Stimulated activated naive CD8-positive, alpha-beta T cell treated with anti-CD3 and anti-CD28 coated beads, Interleukin-15, amount 100 ng/mL, for 72 hours (primary cell): ENCODE measurements around the gene ZACN.
"Not testable (repeated sequence)": the region's sequence is repeated elsewhere in the genome, so short reads cannot be mapped to it uniquely, and the experiment has no call there.

ENCODE experiments used
- ATAC-seq: fragments of 150-1000 bp; cut with Tn5 transposase; 2 replicates; pipeline ENCODE4 v1.10.0; 2021; ENCODE audit warnings: mild to moderate bottlenecking, moderate library complexity
- DNase-seq, 2 donors: peaks; one replicate each; pipeline ENCODE4 v3.0.0; 2021 to 2022
- H3K27ac Mint-ChIP-seq, 2 donors: one replicate each; pipeline ENCODE4 v1.8.0; 2022; ENCODE audit warnings: mild to moderate bottlenecking in 2 of 2, mixed read lengths in 2 of 2, moderate library complexity in 2 of 2
- H3K27me3 Mint-ChIP-seq: one replicate; pipeline ENCODE4 v1.8.0; 2022; ENCODE audit warnings: mixed read lengths
- H3K4me1 Mint-ChIP-seq: one replicate; pipeline ENCODE4 v1.8.0; 2022; ENCODE audit warnings: mild to moderate bottlenecking, mixed read lengths
- H3K4me3 Mint-ChIP-seq, 2 donors: one replicate each; pipeline ENCODE4 v1.8.0; 2022; ENCODE audit warnings: mild to moderate bottlenecking in 2 of 2, mixed read lengths in 2 of 2, moderate library complexity in 1 of 2
- H3K9me3 Mint-ChIP-seq, 2 donors: one replicate each; pipeline ENCODE4 v1.8.0; 2022; ENCODE audit warnings: mixed read lengths in 2 of 2

ZACN gene

GRCh38 chr17:76078860-76079534, at the start of gene ZACN:
ZACN (plus strand) TSS chr17:76079182; CDS start chr17:76079265, 83 bp downstream.
- Mint-ChIP-seq H3K9me3 (no peaks in the 10 kb centered on the region), H3K27me3 (peaks cover 57% of the 10 kb centered on the region), H3K27ac (peak within 1 kb of the TSS in 1 of 2 donors; percentile 74), H3K4me1 (peaks cover 65% of the 10 kb centered on the region), H3K4me3 (peak within 1 kb of the TSS in 1 of 2 donors; percentile 39)
- no peak for DNase-seq
- no peak for ATAC-seq

- ATAC-seq (no peak), DNase-seq (no peak)
- Mint-ChIP-seq H3K4me1 (peaks cover 35% of the 10 kb centered on the region), H3K4me3 (no peak overlapping the region), H3K9me3 (no peaks in the 10 kb centered on the region), H3K27me3 (no peaks in the 10 kb centered on the region), H3K27ac (no peak overlapping the region)
Measured at GRCh38 chr17:76032073-76032779, 46.8 kb upstream of the ZACN start.

GRCh38 chr17:76032780-76033108, 46.2 kb upstream of the ZACN start:
- Mint-ChIP-seq H3K4me3 (no peak overlapping the region), H3K9me3 (no peaks in the 10 kb centered on the region), H3K27ac (no peak overlapping the region), H3K4me1 (peaks cover 39% of the 10 kb centered on the region), H3K27me3 (no peaks in the 10 kb centered on the region)
- DNase-seq = no peak
- ATAC-seq = no peak

GRCh38 chr17:76033139-76033538, 45.8 kb upstream of the ZACN start:
- H3K27me3 Mint-ChIP-seq = no peaks in the 10 kb centered on the region
- ATAC-seq (no peak), DNase-seq (no peak)
- H3K4me3 Mint-ChIP-seq = no peak overlapping the region
- no peaks in the 10 kb centered on the region for H3K9me3 Mint-ChIP-seq
- no peak overlapping the region for H3K27ac Mint-ChIP-seq
- H3K4me1 Mint-ChIP-seq = peaks cover 39% of the 10 kb centered on the region

- H3K27me3 Mint-ChIP-seq = no peaks in the 10 kb centered on the region
- H3K4me1 Mint-ChIP-seq = peaks cover 28% of the 10 kb centered on the region
- H3K4me3 Mint-ChIP-seq = no peak overlapping the region
- DNase-seq = no peak
- no peak overlapping the region for H3K27ac Mint-ChIP-seq
- no peaks in the 10 kb centered on the region for H3K9me3 Mint-ChIP-seq
- ATAC-seq = no peak
Measured at GRCh38 chr17:76034428-76035350, 44.3 kb upstream of the ZACN start.

- DNase-seq = no peak
- no peak overlapping the region for H3K4me3 Mint-ChIP-seq
- peak overlapping the region in 1 of 2 donors; percentile 59 for H3K27ac Mint-ChIP-seq
- no peaks in the 10 kb centered on the region for H3K27me3 Mint-ChIP-seq
- peaks cover 24% of the 10 kb centered on the region for H3K4me1 Mint-ChIP-seq
- no peak for ATAC-seq
- H3K9me3 Mint-ChIP-seq = no peaks in the 10 kb centered on the region
Measured at GRCh38 chr17:76036497-76037261, 42.3 kb upstream of the ZACN start.

- Mint-ChIP-seq H3K9me3 (no peaks in the 10 kb centered on the region), H3K4me3 (no peak overlapping the region), H3K27ac (no peak overlapping the region), H3K4me1 (peaks cover 24% of the 10 kb centered on the region), H3K27me3 (no peaks in the 10 kb centered on the region)
- ATAC-seq = no peak
- DNase-seq = no peak
Measured at GRCh38 chr17:76038050-76038449, 40.9 kb upstream of the ZACN start.

- Mint-ChIP-seq H3K4me3 (no peak overlapping the region), H3K9me3 (no peaks in the 10 kb centered on the region), H3K27me3 (no peaks in the 10 kb centered on the region), H3K27ac (no peak overlapping the region), H3K4me1 (peaks cover 24% of the 10 kb centered on the region)
- DNase-seq (no peak), ATAC-seq (no peak)
Measured at GRCh38 chr17:76039121-76039520, 39.9 kb upstream of the ZACN start.

- no peak for DNase-seq
- H3K4me1 Mint-ChIP-seq = peaks cover 17% of the 10 kb centered on the region
- H3K27ac Mint-ChIP-seq = peak overlapping the region in 1 of 2 donors; percentile 11
- no peaks in the 10 kb centered on the region for H3K27me3 Mint-ChIP-seq
- no peaks in the 10 kb centered on the region for H3K9me3 Mint-ChIP-seq
- no peak for ATAC-seq
- no peak overlapping the region for H3K4me3 Mint-ChIP-seq
Measured at GRCh38 chr17:76040376-76040775, 38.6 kb upstream of the ZACN start.

- H3K9me3 Mint-ChIP-seq, H3K4me3 Mint-ChIP-seq, H3K4me1 Mint-ChIP-seq, DNase-seq, H3K27me3 Mint-ChIP-seq, ATAC-seq: not testable (repeated sequence)
- H3K27ac Mint-ChIP-seq = peak overlapping the region in 1 of 2 donors; percentile 48
Measured at GRCh38 chr17:76042868-76043267, 36.1 kb upstream of the ZACN start.

GRCh38 chr17:76044475-76045007, 34.4 kb upstream of the ZACN start:
- not testable (repeated sequence) for H3K9me3 Mint-ChIP-seq, H3K4me1 Mint-ChIP-seq, H3K27me3 Mint-ChIP-seq, DNase-seq, ATAC-seq, H3K4me3 Mint-ChIP-seq
- peak overlapping the region in 1 of 2 donors; percentile 68 for H3K27ac Mint-ChIP-seq

- ATAC-seq = no peak
- H3K4me3 Mint-ChIP-seq = no peak overlapping the region
- H3K4me1 Mint-ChIP-seq = peaks cover 20% of the 10 kb centered on the region
- H3K27me3 Mint-ChIP-seq = no peaks in the 10 kb centered on the region
- no peak for DNase-seq
- H3K27ac Mint-ChIP-seq = no peak overlapping the region
- H3K9me3 Mint-ChIP-seq = no peaks in the 10 kb centered on the region
Measured at GRCh38 chr17:76046064-76046463, 32.9 kb upstream of the ZACN start.

- no peaks in the 10 kb centered on the region for H3K9me3 Mint-ChIP-seq
- peak overlapping the region in 1 of 2 donors; percentile 58 for H3K27ac Mint-ChIP-seq
- peaks cover 26% of the 10 kb centered on the region for H3K4me1 Mint-ChIP-seq
- no peak overlapping the region for H3K4me3 Mint-ChIP-seq
- ATAC-seq (no peak), DNase-seq (no peak)
- no peaks in the 10 kb centered on the region for H3K27me3 Mint-ChIP-seq
Measured at GRCh38 chr17:76048025-76048605, 30.9 kb upstream of the ZACN start.

GRCh38 chr17:76048711-76049110, 30.3 kb upstream of the ZACN start:
- H3K27ac Mint-ChIP-seq = no peak overlapping the region
- DNase-seq (no peak), ATAC-seq (no peak)

GRCh38 chr17:76049239-76049638, 29.7 kb upstream of the ZACN start:
- Mint-ChIP-seq H3K9me3 (no peaks in the 10 kb centered on the region), H3K27ac (no peak overlapping the region), H3K4me1 (peaks cover 37% of the 10 kb centered on the region), H3K4me3 (no peak overlapping the region), H3K27me3 (no peaks in the 10 kb centered on the region)
- no peak for ATAC-seq
- no peak for DNase-seq

More at GRCh38 chr17:76048711-76049110, 30.3 kb upstream of the ZACN start:
- Mint-ChIP-seq H3K4me1 (peaks cover 32% of the 10 kb centered on the region), H3K27me3 (no peaks in the 10 kb centered on the region), H3K9me3 (no peaks in the 10 kb centered on the region), H3K4me3 (no peak overlapping the region)
